ENCODE data around the gene MYO9A. TPM values are rescaled to one million over a fixed set of nuclear protein-coding genes. Genes with fewer than 3 reads are reported as not detected.
A peak's percentile ranks its signal among the peaks of the same experiment; 100 is the strongest.

Gene MYO9A
- total RNA-seq, 4 donors from 2014 or later, result 88.5 to 183 (median 115) TPM

GRCh38 chr15:72068856-72069255 is 49.1 kb downstream of the MYO9A start:
- no peak for DNase-seq
- Histone ChIP-seq H3K27me3 (no peaks in the 10 kb centered on the region), H3K36me3 (no peaks in the 10 kb centered on the region), H3K27ac (no peak overlapping the region), H3K4me1 (peaks cover 0 to 5% of the 10 kb centered on the region in 2 donors), H3K4me3 (replicated peaks in 1 of 3) (no peak overlapping the region), H3K9me3 (no peaks in the 10 kb centered on the region)
- intact Hi-C loops (cut with DNase I), result no loop called here
- no peak for TF ChIP-seq POLR2A (IDR thresholded peaks at IDR 0.05)
- TF ChIP-seq CTCF (IDR thresholded peaks at IDR 0.05), result no peak

GRCh38 chr15:72065801-72066200 is 52.1 kb downstream of the MYO9A start:
- intact Hi-C loops (cut with DNase I), result no loop called here
- WGBS, 2 donors, result 91 to 92% methylated on average over 2 of the region's 2 CpGs
- no peak overlapping the region for H3K27ac ChIP-seq
- no peak overlapping the region for H3K4me3 ChIP-seq (replicated peaks in 1 of 3)
- H3K27me3 ChIP-seq, result no peaks in the 10 kb centered on the region
- peaks cover 0 to 20% of the 10 kb centered on the region in 2 donors for H3K4me1 ChIP-seq
- no peak for DNase-seq
- H3K36me3 ChIP-seq, result no peaks in the 10 kb centered on the region
- H3K9me3 ChIP-seq, result no peaks in the 10 kb centered on the region
- no peak for TF ChIP-seq POLR2A (IDR thresholded peaks at IDR 0.05)
- TF ChIP-seq CTCF (IDR thresholded peaks at IDR 0.05), result no peak

GRCh38 chr15:72063186-72063585 is 54.8 kb downstream of the MYO9A start:
- DNase-seq, result no peak
- H3K27ac ChIP-seq, result no peak overlapping the region
- no peak overlapping the region for H3K4me3 ChIP-seq (replicated peaks in 1 of 3)
- peaks cover 6 to 29% of the 10 kb centered on the region in 2 donors for H3K4me1 ChIP-seq
- no peaks in the 10 kb centered on the region for H3K36me3 ChIP-seq
- no peaks in the 10 kb centered on the region for H3K9me3 ChIP-seq
- H3K27me3 ChIP-seq, result no peaks in the 10 kb centered on the region
- intact Hi-C loops (cut with DNase I), result no loop called here
- no peak for TF ChIP-seq CTCF (IDR thresholded peaks at IDR 0.05)

GRCh38 chr15:72062319-72062718 is 55.6 kb downstream of the MYO9A start:
- no peaks in the 10 kb centered on the region for H3K36me3 ChIP-seq
- DNase-seq, result no peak
- intact Hi-C loops (cut with DNase I), result no loop called here
- no peak overlapping the region for H3K27ac ChIP-seq
- TF ChIP-seq POLR2A (IDR thresholded peaks at IDR 0.05) (no peak), CTCF (IDR thresholded peaks at IDR 0.05) (no peak)
- H3K27me3 ChIP-seq, result no peaks in the 10 kb centered on the region
- no peak overlapping the region for H3K4me3 ChIP-seq (replicated peaks in 1 of 3)
- no peaks in the 10 kb centered on the region for H3K9me3 ChIP-seq
- peaks cover 15 to 36% of the 10 kb centered on the region in 2 donors for H3K4me1 ChIP-seq

- H3K9me3 ChIP-seq, result no peaks in the 10 kb centered on the region
- no peaks in the 10 kb centered on the region for H3K27me3 ChIP-seq
- DNase-seq, result peak; percentile 17 to 32
- peaks cover 16 to 42% of the 10 kb centered on the region in 2 donors for H3K4me1 ChIP-seq
- H3K4me3 ChIP-seq (replicated peaks in 1 of 3), result no peak overlapping the region
- peak overlapping the region in 1 of 3 donors; percentile 24 for H3K27ac ChIP-seq
- no peak for TF ChIP-seq POLR2A (IDR thresholded peaks at IDR 0.05)
- no peak for TF ChIP-seq CTCF (IDR thresholded peaks at IDR 0.05)
- WGBS, 2 donors, result 71 to 77% methylated on average over 2 of the region's 2 CpGs
- intact Hi-C loops (cut with DNase I), result no loop called here
- no peaks in the 10 kb centered on the region for H3K36me3 ChIP-seq
Measured at GRCh38 chr15:72060687-72061250, 57.2 kb downstream of the MYO9A start.

Measured in thyroid gland (tissue), 4 donors.